Measurements from ENCODE around the gene MACROH2A1. TPM values are rescaled to one million over a fixed set of nuclear protein-coding genes. Genes with fewer than 3 reads are reported as not detected.

The MACROH2A1 gene
- polyA plus RNA-seq, 1 of the 3 experiments (the other 2 are of a cell fraction) = 165 TPM

DNA sequence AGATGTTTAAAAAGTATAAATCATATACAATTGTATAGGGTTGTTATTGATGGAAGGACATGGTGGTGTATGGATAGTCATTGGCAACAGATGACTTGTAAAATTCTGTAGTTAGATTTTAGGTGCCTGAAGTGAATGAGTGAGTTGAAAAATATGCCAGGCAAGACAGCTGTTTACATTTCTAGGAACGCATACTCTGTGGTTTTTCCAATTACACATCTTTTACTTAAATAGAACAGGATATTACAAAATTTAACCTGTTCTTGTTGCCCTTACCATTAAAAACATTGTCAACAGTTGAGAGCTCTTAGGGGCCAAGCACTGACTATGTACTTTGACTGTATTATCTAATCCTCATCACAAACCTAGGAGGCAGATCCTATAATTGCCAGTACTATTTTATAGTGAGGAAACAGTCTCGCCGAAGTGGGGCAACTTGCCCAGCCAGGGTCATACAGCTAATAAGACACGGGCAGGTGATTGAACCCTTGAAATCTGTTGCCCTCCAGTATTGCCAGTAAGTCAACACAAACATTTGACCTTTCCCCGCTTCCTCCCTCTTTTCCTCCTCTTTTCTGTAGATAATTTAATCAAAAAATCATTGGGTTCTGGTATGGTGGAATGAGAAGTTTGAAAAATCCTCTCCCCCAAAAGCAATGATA, 88.6 kb downstream of the MACROH2A1 start (continued):
- TF ChIP-seq, protein P1, sequence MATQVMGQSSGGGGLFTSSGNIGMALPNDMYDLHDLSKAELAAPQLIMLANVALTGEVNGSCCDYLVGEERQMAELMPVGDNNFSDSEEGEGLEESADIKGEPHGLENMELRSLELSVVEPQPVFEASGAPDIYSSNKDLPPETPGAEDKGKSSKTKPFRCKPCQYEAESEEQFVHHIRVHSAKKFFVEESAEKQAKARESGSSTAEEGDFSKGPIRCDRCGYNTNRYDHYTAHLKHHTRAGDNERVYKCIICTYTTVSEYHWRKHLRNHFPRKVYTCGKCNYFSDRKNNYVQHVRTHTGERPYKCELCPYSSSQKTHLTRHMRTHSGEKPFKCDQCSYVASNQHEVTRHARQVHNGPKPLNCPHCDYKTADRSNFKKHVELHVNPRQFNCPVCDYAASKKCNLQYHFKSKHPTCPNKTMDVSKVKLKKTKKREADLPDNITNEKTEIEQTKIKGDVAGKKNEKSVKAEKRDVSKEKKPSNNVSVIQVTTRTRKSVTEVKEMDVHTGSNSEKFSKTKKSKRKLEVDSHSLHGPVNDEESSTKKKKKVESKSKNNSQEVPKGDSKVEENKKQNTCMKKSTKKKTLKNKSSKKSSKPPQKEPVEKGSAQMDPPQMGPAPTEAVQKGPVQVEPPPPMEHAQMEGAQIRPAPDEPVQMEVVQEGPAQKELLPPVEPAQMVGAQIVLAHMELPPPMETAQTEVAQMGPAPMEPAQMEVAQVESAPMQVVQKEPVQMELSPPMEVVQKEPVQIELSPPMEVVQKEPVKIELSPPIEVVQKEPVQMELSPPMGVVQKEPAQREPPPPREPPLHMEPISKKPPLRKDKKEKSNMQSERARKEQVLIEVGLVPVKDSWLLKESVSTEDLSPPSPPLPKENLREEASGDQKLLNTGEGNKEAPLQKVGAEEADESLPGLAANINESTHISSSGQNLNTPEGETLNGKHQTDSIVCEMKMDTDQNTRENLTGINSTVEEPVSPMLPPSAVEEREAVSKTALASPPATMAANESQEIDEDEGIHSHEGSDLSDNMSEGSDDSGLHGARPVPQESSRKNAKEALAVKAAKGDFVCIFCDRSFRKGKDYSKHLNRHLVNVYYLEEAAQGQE (IDR thresholded peaks at IDR 0.05; ENCODE audit: low read depth, low read length) = no peak
- TF ChIP-seq RXRA (IDR thresholded peaks at IDR 0.05; ENCODE audit: borderline replicate concordance, low read depth) (no peak), CHD2 (IDR thresholded peaks at IDR 0.05; ENCODE audit: low read length, partially characterized antibody) (no peak)

DNA sequence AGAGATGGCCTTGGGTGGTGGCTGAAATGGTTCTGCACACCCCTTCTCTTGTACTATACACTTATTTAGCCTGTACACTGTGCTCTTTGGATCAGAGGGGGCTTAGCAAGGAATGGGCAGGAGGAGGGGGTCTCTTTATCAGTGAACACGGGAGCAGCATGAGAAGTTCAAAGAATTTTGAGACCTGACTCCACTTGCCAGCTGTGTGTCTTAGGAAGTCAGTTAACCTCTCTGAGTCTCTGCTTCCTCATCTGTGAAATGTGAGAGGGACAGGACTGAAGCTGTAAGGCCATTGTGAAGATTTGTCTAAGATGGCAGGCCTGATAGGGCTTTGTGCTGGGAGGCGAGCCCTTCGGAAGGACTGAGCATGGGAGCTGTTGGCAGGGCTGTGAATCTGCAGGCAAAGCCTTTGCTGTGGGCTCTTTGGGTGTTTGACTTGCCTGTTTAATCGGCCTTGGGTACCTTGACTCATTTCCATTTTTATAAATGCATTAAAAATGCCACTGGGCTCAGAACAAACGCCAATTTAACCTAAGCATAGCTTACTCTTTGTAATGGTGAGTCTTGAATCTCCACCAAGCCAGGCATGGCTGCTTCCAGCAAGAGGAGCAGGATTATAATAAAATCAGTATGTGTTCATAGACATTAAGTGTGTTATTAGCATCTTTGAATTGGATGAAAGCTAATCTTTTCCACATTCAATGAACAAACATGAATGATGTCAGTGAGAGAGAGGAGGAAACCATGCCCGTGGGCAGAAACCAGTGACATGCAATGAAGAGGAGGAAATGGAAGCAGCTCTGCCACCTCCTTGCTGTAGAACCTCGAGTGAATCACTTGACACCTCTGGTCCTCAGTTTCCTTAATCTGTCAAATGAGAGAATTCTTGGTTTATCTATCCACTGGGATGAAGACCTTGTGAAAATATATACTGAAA, 89.4 kb downstream of the MACROH2A1 start:
- H2AFZ ChIP-seq (ENCODE audit: low read depth) = no peak overlapping the region
- ChIA-PET CTCF (interaction anchor here (1.0 kb wide), 1 partner anchor 148 kb away, joined by 3 read pairs; no protein-coding TSS in a partner anchor), POLR2A (no interaction called here)
- no peak overlapping the region for H3K4me2 ChIP-seq
- no peaks in the 10 kb centered on the region for H4K20me1 ChIP-seq (ENCODE audit: insufficient read depth)
- H3K9me3 ChIP-seq = no peaks in the 10 kb centered on the region
- H3F3A ChIP-seq (replicated peaks; ENCODE audit: insufficient read depth) = no peaks in the 10 kb centered on the region
- H3K4me1 ChIP-seq (ENCODE audit: control insufficient read depth in 1 of 2, insufficient read depth in 2 of 2, low read depth in 1 of 2, low read length in 1 of 2) = peaks cover 0 to 3% of the 10 kb centered on the region in 2 experiments; a peak in 1 of 4 replicates
- H3K27me3 ChIP-seq (ENCODE audit: insufficient read depth) = no peaks in the 10 kb centered on the region
- H3K9me2 ChIP-seq = no peaks in the 10 kb centered on the region
- DNase-seq = no peak
- TF ChIP-seq YY1 (IDR thresholded peaks at IDR 0.05; ENCODE audit: low read depth) (no peak), FOXM1 (IDR thresholded peaks at IDR 0.05; ENCODE audit: low read depth) (no peak), NRF1 (IDR thresholded peaks at IDR 0.05; ENCODE audit: low read depth, low read length) (no peak), RXRA (IDR thresholded peaks at IDR 0.05; ENCODE audit: borderline replicate concordance, low read depth) (no peak), RAD21 (IDR thresholded peaks at IDR 0.05; ENCODE audit: low read length) (no peak), EP300 (IDR thresholded peaks at IDR 0.05; ENCODE audit: borderline replicate concordance in 1 of 2, low read depth in 1 of 2, low read length in 1 of 2) (no peak), NFIC (IDR thresholded peaks at IDR 0.05; ENCODE audit: borderline replicate concordance) (no peak), ELF1 (IDR thresholded peaks at IDR 0.05) (no peak)
- TF ChIP-seq, protein P2, sequence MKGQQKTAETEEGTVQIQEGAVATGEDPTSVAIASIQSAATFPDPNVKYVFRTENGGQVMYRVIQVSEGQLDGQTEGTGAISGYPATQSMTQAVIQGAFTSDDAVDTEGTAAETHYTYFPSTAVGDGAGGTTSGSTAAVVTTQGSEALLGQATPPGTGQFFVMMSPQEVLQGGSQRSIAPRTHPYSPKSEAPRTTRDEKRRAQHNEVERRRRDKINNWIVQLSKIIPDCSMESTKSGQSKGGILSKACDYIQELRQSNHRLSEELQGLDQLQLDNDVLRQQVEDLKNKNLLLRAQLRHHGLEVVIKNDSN (IDR thresholded peaks at IDR 0.05; ENCODE audit: borderline replicate concordance, low read depth) = no peak
- TF ChIP-seq, protein P3, sequence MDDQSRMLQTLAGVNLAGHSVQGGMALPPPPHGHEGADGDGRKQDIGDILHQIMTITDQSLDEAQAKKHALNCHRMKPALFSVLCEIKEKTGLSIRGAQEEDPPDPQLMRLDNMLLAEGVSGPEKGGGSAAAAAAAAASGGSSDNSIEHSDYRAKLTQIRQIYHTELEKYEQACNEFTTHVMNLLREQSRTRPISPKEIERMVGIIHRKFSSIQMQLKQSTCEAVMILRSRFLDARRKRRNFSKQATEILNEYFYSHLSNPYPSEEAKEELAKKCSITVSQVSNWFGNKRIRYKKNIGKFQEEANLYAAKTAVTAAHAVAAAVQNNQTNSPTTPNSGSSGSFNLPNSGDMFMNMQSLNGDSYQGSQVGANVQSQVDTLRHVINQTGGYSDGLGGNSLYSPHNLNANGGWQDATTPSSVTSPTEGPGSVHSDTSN (IDR thresholded peaks at IDR 0.05) = no peak
- no peaks in the 10 kb centered on the region for H3K36me3 ChIP-seq (replicated peaks in 1 of 2; ENCODE audit: control insufficient read depth in 1 of 2, insufficient read depth in 2 of 2, low read length in 1 of 2)
- no peaks in the 10 kb centered on the region for H3K79me2 ChIP-seq (ENCODE audit: insufficient read depth)
- H3K4me3 ChIP-seq (ENCODE audit: low read depth in 2 of 2, low read length in 1 of 2) = no peak overlapping the region
- 82% methylated on average over 7 of the region's 7 CpGs for WGBS (ENCODE audit: low lambda C conversion rate)
- H3K27ac ChIP-seq (ENCODE audit: low read depth in 2 of 2, low read length in 1 of 2) = no peak overlapping the region
- H3K9ac ChIP-seq = no peak overlapping the region

Measured in SK-N-SH (cell line).